HepG2 (cell line): ENCODE measurements around the gene EEIG1. TPM values are rescaled to one million over a fixed set of nuclear protein-coding genes. Genes with fewer than 3 reads are reported as not detected.

Source experiments
- BCL6 ChIP-seq: IDR thresholded peaks from 2 replicates; pipeline ENCODE4 v1.6.1; 2016; ENCODE audit warnings: missing genetic modification reagents, missing compliant biosample characterization
- E2F1 ChIP-seq: sonication (generic); formaldehyde crosslinking; IDR thresholded peaks from 2 replicates; pipeline ENCODE4 v1.5.0; 2020; ENCODE audit warnings: missing genetic modification reagents
- HMGXB4 ChIP-seq, 2 experiments: sonication (generic) in 1 of 2; formaldehyde crosslinking in 1 of 2; IDR thresholded peaks; 2 replicates each; pipeline versions ENCODE4 v1.4.0 to v1.6.1; 2018 to 2020; ENCODE audit warnings: missing genetic modification reagents in 2 of 2, borderline replicate concordance in 1 of 2, low read depth in 1 of 2, mild to moderate bottlenecking in 1 of 2, missing biosample characterization in 1 of 2
- IKZF1 ChIP-seq: fragments of 450-650 bp; IDR thresholded peaks from 2 replicates; pipeline ENCODE4 v1.7.1; 2016
- NRL ChIP-seq: sonication (generic); formaldehyde crosslinking; IDR thresholded peaks from 2 replicates; pipeline ENCODE4 v1.5.0; 2020; ENCODE audit warnings: missing genetic modification reagents, mild to moderate bottlenecking, moderate library complexity, borderline replicate concordance
- POLR2G ChIP-seq: fragments of 200-400 bp; formaldehyde crosslinking; IDR thresholded peaks from 2 replicates; pipeline ENCODE4 v1.6.1; 2018; ENCODE audit warnings: mild to moderate bottlenecking, low read depth, low read length, moderate library complexity
- RELA ChIP-seq: sonication (generic); formaldehyde crosslinking; IDR thresholded peaks from 2 replicates; pipeline ENCODE4 v1.4.0; 2020; ENCODE audit warnings: missing genetic modification reagents
- SKIL ChIP-seq: sonication (generic); formaldehyde crosslinking; IDR thresholded peaks from 2 replicates; pipeline ENCODE4 v1.8.0; 2022; ENCODE audit warnings: missing genetic modification reagents, mild to moderate bottlenecking, moderate library complexity, borderline replicate concordance
- SRSF9 ChIP-seq: fragments of 200-400 bp; formaldehyde crosslinking; IDR thresholded peaks from 2 replicates; pipeline ENCODE4 v1.6.1; 2018; ENCODE audit warnings: borderline replicate concordance, mild to moderate bottlenecking, low read depth, low read length; ENCODE audit not compliant: insufficient read depth, poor library complexity, severe bottlenecking
- TFAP4 ChIP-seq: sonication (generic); IDR thresholded peaks from 2 replicates; pipeline ENCODE4 v1.6.1; 2016; ENCODE audit warnings: low read depth, borderline replicate concordance
- YY1 ChIP-seq: IDR thresholded peaks from 2 replicates; pipeline ENCODE4 v1.6.1; 2011; ENCODE audit warnings: low read length, low read depth, moderate library complexity, mild to moderate bottlenecking; ENCODE audit not compliant: insufficient read depth, insufficient replicate concordance
- ZBTB25 ChIP-seq: IDR thresholded peaks from 2 replicates; pipeline ENCODE4 v1.6.1; 2018; ENCODE audit warnings: missing genetic modification reagents
- ZBTB33 ChIP-seq: sonication (generic); formaldehyde crosslinking; IDR thresholded peaks from 2 replicates; pipeline ENCODE4 v1.4.0; 2020; ENCODE audit warnings: missing genetic modification reagents
- ZBTB44 ChIP-seq: sonication (generic); formaldehyde crosslinking; IDR thresholded peaks from 2 replicates; pipeline ENCODE4 v1.4.0; 2020; ENCODE audit warnings: missing genetic modification reagents
- ZNF652 ChIP-seq: IDR thresholded peaks from 2 replicates; pipeline ENCODE4 v1.6.1; 2016; ENCODE audit warnings: low read depth, borderline replicate concordance
- ZNF703 ChIP-seq: sonication (generic); formaldehyde crosslinking; IDR thresholded peaks from 2 replicates; pipeline ENCODE4 v1.5.1; 2020; ENCODE audit warnings: missing genetic modification reagents, mild to moderate bottlenecking, moderate library complexity, borderline replicate concordance
- polyA plus RNA-seq, 8 experiments: library from polyadenylated mRNA; depleted of rRNA in 3 of 8; stranded (reverse) in 7 of 8; unstranded in 1 of 8; fragments of >200 nt; fragmentation: Illumina TruSeq in 4 of 8; extraction: Trizol in 4 of 8; gene quantifications; 2 replicates each; pipeline versions ENCODE4 v1.2.1 to v1.2.3, GENCODE V29; 2011 to 2016; ENCODE audit warnings: low read depth in 4 of 8, missing spikeins in 1 of 8, mixed read lengths in 1 of 8; ENCODE audit not compliant: insufficient read depth in 1 of 8
- total RNA-seq, 5 experiments: library from RNA; depleted of rRNA; stranded (reverse); fragments of >200 nt; fragmentation: Illumina TruSeq; extraction: Trizol; gene quantifications; 2 replicates each; pipeline ENCODE4 v1.2.3, GENCODE V29; 2016; ENCODE audit warnings: low read depth in 1 of 5

The EEIG1 gene
- total and polyA plus RNA-seq, 2 of the 13 experiments (the other 11 are each of a cell fraction or from before 2014, with no cell fraction given), result 16.6 to 25.2 TPM

GRCh38 chr9:127931092-127931881 lies 49.5 kb downstream of the EEIG1 start (continued):
- TF ChIP-seq ZBTB25 (no peak), POLR2G (no peak; the same call in 1 of the 2 replicates), ZBTB44 (CRISPR knock-in tag) (no peak), ZBTB33 (CRISPR knock-in tag) (no peak), YY1 (no peak), HMGXB4 (CRISPR knock-in tag; IDR thresholded peaks at IDR 0.05; ENCODE audit: borderline replicate concordance in 1 of 2, low read depth in 1 of 2) (no peak), TFAP4 (no peak), NRL (no peak; the same call in 1 of the 2 replicates), SRSF9 (no peak), RELA (no peak), E2F1 (CRISPR knock-in tag) (no peak), ZNF703 (CRISPR knock-in tag) (no peak), IKZF1 (no peak), BCL6 (no peak), SKIL (no peak), ZNF652 (no peak)
